Liver (tissue), 3 donors: ENCODE results near the gene MAP3K10.

Source experiments
- ATF3 ChIP-seq: IDR thresholded peaks from 2 replicates; pipeline ENCODE4 v1.6.1; 2016; ENCODE audit warnings: antibody characterized with exemption
- CTCF ChIP-seq: fragments of 150-350 bp; IDR thresholded peaks from 2 replicates; pipeline ENCODE4 v1.5.1; 2017; ENCODE audit warnings: improper control_type of control experiment, low read depth, low read length; ENCODE audit not compliant: missing input control
- EGR1 ChIP-seq, 2 donors: IDR thresholded peaks; 2 replicates each; pipeline ENCODE4 v1.6.1; 2016 to 2018; ENCODE audit warnings: antibody characterized with exemption in 2 of 2, low read depth in 2 of 2
- FOXA1 ChIP-seq: IDR thresholded peaks from 2 replicates; pipeline ENCODE4 v1.6.1; 2016; ENCODE audit warnings: antibody characterized with exemption
- GABPA ChIP-seq, 2 donors: IDR thresholded peaks in 1 of 2; conservative IDR thresholded peaks in 1 of 2; 2 replicates each; pipeline ENCODE4 v1.6.1; 2016; ENCODE audit warnings: antibody characterized with exemption in 2 of 2, mild to moderate bottlenecking in 1 of 2, moderate library complexity in 1 of 2
- MAX ChIP-seq: IDR thresholded peaks from 2 replicates; pipeline ENCODE4 v1.6.1; 2016; ENCODE audit warnings: antibody characterized with exemption
- RAD21 ChIP-seq, 2 donors: IDR thresholded peaks; 2 replicates each; pipeline ENCODE4 v1.6.1; 2016; ENCODE audit warnings: antibody characterized with exemption in 2 of 2, mild to moderate bottlenecking in 2 of 2
- SP1 ChIP-seq: IDR thresholded peaks from 2 replicates; pipeline ENCODE4 v1.6.1; 2018; ENCODE audit warnings: antibody characterized with exemption, mild to moderate bottlenecking
- YY1 ChIP-seq: IDR thresholded peaks from 2 replicates; pipeline ENCODE4 v1.6.1; 2016; ENCODE audit warnings: antibody characterized with exemption, mild to moderate bottlenecking
- ZBTB33 ChIP-seq: IDR thresholded peaks from 2 replicates; pipeline ENCODE4 v1.6.1; 2016; ENCODE audit warnings: antibody characterized with exemption
- donor health status: healthy.
- donor health status: healthy.

GRCh38 chr19:40236026-40236355 is 44.8 kb downstream of the MAP3K10 start:
- TF ChIP-seq CTCF, result no peak
- no peak for TF ChIP-seq FOXA1
- no peak for TF ChIP-seq SP1
- no peak for TF ChIP-seq ZBTB33
- TF ChIP-seq YY1, result no peak
- TF ChIP-seq EGR1 (IDR thresholded peaks at IDR 0.05; ENCODE audit: low read depth in 2 of 2), result no peak
- no peak for TF ChIP-seq MAX
- TF ChIP-seq RAD21 (IDR thresholded peaks at IDR 0.05), result no peak
- TF ChIP-seq ATF3, result no peak
- TF ChIP-seq GABPA (IDR thresholded peaks at IDR 0.05 in 1 of 2, conservative IDR thresholded peaks at IDR 0.05 in 1 of 2), result no peak
